IPS DF 6.9 (cell line): ENCODE data around the gene CTSW.

Source experiments
- DNase-seq: peaks from one replicate; pipeline ENCODE4 v3.0.0-alpha.2; 2013; ENCODE audit warnings: low read depth, low spot score
- H3K27ac ChIP-seq: one replicate; pipeline ENCODE4 v1.5.1; 2013; ENCODE audit warnings: low read length, control low read depth
- H3K27me3 ChIP-seq: 2 replicates; pipeline ENCODE4 v1.6.1; 2013; ENCODE audit warnings: mild to moderate bottlenecking, low read length; ENCODE audit not compliant: control insufficient read depth, insufficient read depth
- H3K36me3 ChIP-seq: 2 replicates; pipeline ENCODE4 v1.6.1; 2013; ENCODE audit warnings: low read length; ENCODE audit not compliant: control insufficient read depth, insufficient read depth
- H3K4me1 ChIP-seq: 2 replicates; pipeline ENCODE4 v1.6.1; 2013; ENCODE audit warnings: low read length; ENCODE audit not compliant: control insufficient read depth, insufficient read depth
- H3K4me3 ChIP-seq: 2 replicates; pipeline ENCODE4 v1.5.1; 2013; ENCODE audit warnings: mild to moderate bottlenecking, low read length
- H3K9me3 ChIP-seq: 2 replicates; pipeline ENCODE4 v1.6.1; 2013; ENCODE audit warnings: low read length, inconsistent platforms; ENCODE audit not compliant: control insufficient read depth, insufficient read depth
- WGBS: extraction: QIAGEN DNeasy Blood & Tissue Kit; methylation state at CpG from one replicate; pipeline ENCODE4 v1.1.7; 2013; ENCODE audit warnings: mixed read lengths, missing lambda C conversion rate; ENCODE audit not compliant: insufficient read length, insufficient coverage; 5-methylcytosine and 5-hydroxymethylcytosine counted together

Gene CTSW

DNA sequence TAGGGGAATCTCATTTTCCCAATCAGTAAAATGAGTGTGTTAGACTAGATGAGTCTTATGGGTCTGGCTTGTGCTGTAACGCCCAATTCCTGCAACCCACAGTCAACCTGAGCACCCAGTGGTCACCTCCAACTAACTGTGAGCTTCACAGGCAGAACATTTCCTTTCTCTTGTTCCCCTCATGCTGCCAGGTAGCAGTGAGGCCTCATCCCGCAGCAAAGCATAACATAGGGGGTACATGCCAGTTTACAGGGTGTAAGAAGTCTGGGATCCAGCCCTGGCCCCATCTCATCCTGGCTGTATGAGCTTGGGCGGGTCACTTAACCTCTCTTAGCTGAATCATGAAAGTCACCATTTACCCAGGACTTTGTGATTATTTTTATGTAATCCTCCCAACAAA lies 10.7 kb upstream of the CTSW start:
- Histone ChIP-seq H3K27me3 (no peaks in the 10 kb centered on the region), H3K4me1 (no peaks in the 10 kb centered on the region), H3K27ac (no peak overlapping the region), H3K36me3 (peaks cover 16% of the 10 kb centered on the region), H3K9me3 (no peaks in the 10 kb centered on the region), H3K4me3 (no peak overlapping the region)
- no peak for DNase-seq
- WGBS, result no CpG with 5 or more reads among the region's 3 CpGs

DNA sequence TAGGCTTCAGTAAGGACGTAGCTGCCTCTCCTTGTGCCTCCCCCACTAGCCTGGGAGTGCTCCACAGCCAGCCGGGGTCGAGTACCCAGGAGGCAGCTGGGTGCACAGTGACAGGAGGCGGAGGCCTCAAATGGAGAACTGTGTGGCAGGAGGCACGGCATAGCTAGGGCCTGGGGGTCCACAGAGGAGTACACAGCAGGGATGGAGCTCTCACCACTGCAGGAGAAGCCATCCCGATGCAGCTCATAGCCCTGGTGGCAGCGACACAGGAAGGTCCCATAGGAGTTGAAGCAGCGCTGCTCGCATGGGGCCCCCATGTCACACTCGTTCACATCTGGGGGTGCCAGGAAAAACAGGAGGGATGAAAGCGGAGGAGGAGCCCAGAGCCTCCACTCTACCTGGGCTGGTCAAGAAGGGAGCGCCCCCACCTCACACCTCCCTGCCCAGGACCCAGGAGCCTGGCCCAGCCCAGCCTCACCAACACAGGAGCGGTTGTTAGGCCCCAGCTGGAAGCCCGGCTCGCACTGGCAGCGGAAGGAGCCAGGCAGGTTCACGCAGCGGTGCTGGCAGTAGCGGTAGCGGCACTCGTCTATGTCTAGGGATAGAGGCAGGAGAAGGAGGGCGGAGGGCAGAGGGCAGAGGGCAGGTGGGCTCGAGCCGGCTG lies 9.9 kb upstream of the CTSW start:
- Histone ChIP-seq H3K4me3 (no peak overlapping the region), H3K4me1 (no peaks in the 10 kb centered on the region), H3K36me3 (peaks cover 10% of the 10 kb centered on the region; the same call in 1 of the 2 replicates), H3K27me3 (no peaks in the 10 kb centered on the region), H3K27ac (no peak overlapping the region), H3K9me3 (no peaks in the 10 kb centered on the region)
- DNase-seq, result no peak
- no CpG with 5 or more reads among the region's 24 CpGs for WGBS

DNA sequence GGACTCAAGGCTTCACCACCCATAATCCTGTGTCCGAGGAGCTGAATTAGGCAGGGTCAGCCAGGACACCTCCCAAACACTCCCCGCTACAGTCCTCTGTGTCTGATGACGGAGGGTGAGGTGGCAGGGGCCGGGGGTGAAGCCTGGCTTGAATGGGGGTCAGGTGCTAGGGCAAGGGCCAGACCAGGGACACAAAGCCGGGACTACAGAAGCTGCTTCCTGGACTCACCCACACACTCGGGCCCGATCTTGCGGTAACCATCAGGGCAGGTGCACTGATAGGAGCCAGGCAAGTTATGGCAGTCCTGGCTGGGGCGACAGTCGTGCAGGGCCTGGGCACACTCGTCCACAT lies 9.4 kb upstream of the CTSW start:
- no peaks in the 10 kb centered on the region for H3K9me3 ChIP-seq
- H3K4me1 ChIP-seq, result no peaks in the 10 kb centered on the region
- H3K4me3 ChIP-seq, result no peak overlapping the region
- WGBS, result no CpG with 5 or more reads among the region's 11 CpGs
- no peak for DNase-seq
- peaks cover 6% of the 10 kb centered on the region; the same call in 1 of the 2 replicates for H3K36me3 ChIP-seq
- H3K27me3 ChIP-seq, result no peaks in the 10 kb centered on the region
- H3K27ac ChIP-seq, result no peak overlapping the region

DNA sequence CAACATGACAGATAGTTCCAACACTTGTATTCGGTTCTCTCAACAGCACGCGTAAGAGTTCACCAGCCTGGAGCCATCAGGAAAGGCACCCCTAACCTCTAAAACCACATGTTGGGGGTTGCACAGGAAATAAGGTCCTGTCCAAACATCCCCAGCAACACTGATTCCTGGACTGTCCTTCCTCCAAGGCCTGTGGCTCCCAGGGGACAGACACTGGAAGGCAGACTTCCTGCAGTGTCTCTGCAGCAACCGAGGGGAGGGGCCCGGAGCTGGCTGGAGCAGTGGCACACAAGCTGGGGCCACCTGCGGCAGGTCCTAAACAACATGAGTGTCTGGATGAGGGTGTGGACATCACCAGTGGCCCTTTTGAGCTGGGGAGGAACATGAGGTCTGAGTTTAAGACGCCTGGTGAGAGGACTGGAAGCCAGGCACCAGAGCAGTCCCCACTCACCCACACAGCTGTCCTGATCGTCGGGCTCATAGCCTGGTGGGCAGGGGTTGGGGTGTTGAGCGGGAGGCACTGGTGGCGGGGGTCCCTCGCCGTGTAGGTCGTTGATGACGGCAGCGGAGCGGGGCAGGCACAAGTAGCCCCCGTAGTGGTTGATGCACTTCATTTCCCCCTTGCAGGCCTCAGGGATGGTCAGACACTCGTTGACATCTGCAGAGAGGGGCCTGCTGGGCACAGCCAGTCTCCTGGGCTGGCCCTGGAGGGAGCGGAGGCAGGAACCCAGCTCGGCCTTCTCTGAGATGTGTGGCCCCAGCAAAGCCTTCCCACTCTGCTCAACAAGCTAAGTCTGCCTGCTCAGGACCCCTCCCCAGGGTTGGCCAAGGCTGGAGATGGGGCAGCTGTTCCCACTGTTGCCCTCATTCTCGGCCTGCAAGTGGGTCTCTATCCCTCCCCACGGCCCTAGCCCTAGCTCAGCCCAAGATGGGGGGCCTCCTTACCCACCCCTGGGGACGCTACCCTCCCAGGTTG lies 8.6 kb upstream of the CTSW start:
- H3K9me3 ChIP-seq, result no peaks in the 10 kb centered on the region
- H3K4me3 ChIP-seq, result no peak overlapping the region
- no peak overlapping the region for H3K27ac ChIP-seq
- no peak for DNase-seq
- no peaks in the 10 kb centered on the region for H3K4me1 ChIP-seq
- no CpG with 5 or more reads among the region's 24 CpGs for WGBS
- H3K36me3 ChIP-seq, result no peaks in the 10 kb centered on the region
- no peaks in the 10 kb centered on the region for H3K27me3 ChIP-seq

DNA sequence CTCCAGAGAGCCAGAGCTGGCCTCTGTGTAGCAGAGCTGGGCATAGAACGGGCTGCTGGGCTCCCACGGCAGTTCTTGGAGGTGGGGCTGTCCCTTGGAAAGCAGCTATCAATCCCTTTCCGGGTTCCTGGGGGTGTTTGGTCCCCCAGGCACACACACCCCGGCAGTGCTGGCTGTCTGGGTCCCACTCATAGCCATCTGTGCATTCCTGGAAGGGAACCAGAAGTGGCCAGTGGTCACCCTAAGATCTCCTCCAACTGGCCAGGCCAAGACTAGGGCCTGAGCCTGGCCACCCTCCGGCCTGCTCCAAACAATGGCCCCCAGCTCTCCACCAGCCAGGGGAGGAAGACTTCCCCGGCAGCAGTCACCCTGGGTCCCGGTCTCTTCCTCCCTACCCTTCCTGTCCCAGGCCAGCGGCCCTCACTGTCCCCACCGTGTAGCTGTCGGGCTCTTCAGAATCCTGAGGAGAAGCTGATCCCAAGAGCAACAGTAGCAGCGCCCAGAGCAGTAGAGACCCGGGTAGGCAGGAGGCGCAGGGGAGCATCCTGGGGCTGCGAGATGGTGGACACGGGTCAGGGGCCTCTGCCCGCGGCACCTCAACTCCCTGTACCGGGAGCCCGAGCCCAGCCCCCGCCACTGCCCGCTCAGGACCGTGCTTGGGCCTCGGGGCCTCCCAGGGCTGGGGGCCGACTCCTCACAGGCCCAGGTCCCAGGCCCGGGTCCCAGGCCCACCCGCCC lies 7.7 kb upstream of the CTSW start:
- Histone ChIP-seq H3K9me3 (no peaks in the 10 kb centered on the region), H3K36me3 (no peaks in the 10 kb centered on the region), H3K27ac (no peak overlapping the region), H3K27me3 (no peaks in the 10 kb centered on the region), H3K4me1 (no peaks in the 10 kb centered on the region), H3K4me3 (peak overlapping the region; percentile 45; the same call in 1 of the 2 replicates)
- no peak for DNase-seq
- WGBS, result no CpG with 5 or more reads among the region's 26 CpGs

DNA sequence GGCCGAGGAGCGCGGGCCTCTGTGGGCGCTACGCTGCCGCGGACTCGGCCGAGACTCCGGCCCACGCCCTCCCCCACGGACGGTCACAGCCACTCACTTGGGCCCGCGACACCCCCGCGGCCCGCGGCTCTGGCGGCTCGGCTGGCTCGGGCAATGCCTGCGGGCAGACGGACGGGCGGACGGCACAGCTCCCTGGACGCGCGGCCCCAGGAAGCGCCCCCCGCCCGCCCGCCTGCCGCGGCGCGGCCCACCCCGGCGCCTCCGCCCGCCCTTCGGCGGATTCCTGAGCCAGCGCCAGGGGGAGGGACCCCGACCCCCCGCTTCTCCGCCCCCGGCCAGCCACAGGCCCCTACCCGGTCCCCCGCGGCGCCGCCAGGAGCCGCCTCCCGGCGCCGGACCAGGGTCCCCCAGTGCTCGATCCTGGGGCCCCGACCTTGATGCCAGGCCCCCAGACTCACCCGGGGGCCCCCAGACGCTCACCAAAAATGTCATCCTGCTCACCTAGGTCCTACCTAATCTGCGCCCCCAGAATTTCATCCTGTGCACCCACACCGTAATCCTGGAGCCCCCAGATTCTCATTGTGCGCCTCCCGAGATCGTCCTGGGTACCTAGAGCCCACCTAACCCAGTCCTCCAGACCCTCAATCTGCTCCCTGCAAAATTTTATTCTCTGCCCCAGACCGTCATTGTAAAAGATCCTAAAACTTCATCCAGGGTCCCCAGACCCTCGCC lies 6.9 kb upstream of the CTSW start, which contains the start of gene EFEMP2:
Gene EFEMP2 (minus strand): TSS at position 215 of the 732 bp plus-strand sequence. CDS start 446 bp downstream, outside the sequence.
- no peak within 1 kb of the TSS for H3K27ac ChIP-seq

DNA sequence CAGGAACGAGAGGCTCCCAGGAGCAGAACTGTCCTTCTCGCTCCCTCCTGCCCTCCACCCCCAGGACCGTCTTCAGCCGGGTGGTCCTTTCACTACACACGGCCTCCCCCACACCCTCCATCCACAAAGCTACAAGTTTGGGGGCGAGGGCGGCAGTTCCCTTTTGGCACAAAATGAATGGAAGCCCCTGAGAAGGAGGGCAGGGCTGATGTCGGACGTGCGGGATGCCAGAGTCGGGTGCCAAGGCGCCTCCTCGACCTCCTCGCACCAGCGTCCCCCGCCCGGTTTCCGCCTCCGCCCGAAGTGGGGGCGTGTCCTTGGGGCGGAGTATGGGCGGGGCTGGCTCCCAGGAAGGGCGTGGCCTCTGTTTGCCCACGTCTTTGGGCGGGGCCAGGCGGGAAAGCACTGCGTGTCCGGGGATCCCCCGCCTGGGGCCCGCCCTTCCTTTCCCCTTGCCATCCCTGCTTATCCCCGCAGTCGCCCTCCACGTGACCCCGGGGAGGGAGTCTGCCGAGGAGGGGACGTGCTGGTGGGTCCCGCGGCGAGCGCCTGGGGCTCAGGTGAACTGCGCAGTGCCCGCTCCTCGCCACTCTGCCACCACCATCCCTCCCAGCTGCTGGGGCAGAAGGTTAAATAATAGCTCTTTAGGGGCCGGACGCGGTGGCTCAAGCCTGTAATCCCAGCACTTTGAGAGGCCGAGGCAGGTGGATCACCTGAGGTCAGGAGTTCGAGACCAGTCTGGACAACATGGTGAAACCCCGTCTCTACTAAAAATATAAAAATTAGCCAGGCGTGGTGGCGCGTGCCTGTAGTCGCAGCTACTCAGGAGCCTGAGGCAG lies 6.1 kb upstream of the CTSW start:
- Histone ChIP-seq H3K36me3 (no peaks in the 10 kb centered on the region), H3K4me1 (no peaks in the 10 kb centered on the region; the same call in 1 of the 2 replicates), H3K9me3 (no peaks in the 10 kb centered on the region), H3K27ac (no peak overlapping the region), H3K27me3 (no peaks in the 10 kb centered on the region), H3K4me3 (peak overlapping the region; percentile 45; the same call in 1 of the 2 replicates)
- DNase-seq, result no peak
- no CpG with 5 or more reads among the region's 54 CpGs for WGBS

More for the DNA sequence above, 6.9 kb upstream of the CTSW start, which contains the start of gene EFEMP2:
- DNase-seq, result no peak
- Histone ChIP-seq H3K4me1 (no peaks in the 10 kb centered on the region), H3K36me3 (no peaks in the 10 kb centered on the region), H3K27me3 (no peaks in the 10 kb centered on the region), H3K4me3 (peak within 1 kb of the TSS; percentile 45; the same call in 1 of the 2 replicates), H3K9me3 (no peaks in the 10 kb centered on the region)
- WGBS, result no CpG with 5 or more reads among the region's 69 CpGs

DNA sequence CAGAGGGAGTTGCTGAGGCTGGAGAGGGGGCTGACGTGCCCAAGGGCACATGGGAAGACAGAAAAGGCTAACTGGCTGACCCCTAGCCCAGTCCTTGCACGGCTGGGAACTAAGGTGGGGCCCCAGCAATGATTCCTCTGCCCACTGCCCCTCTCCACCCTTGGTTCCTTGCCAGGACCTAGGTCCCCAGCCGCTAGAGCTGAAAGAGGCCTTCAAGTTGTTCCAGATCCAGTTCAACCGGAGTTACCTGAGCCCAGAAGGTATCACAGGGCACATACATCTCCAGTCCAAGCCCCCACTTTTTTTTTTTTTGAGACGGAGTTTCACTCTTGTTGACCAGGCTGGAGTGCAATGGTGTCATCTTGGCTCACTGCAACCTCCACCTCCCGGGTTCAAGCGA lies 390 bp downstream of the CTSW start:
- Histone ChIP-seq H3K4me3 (no peak overlapping the region), H3K36me3 (peaks cover 18% of the 10 kb centered on the region), H3K27ac (no peak overlapping the region), H3K4me1 (peaks cover 3% of the 10 kb centered on the region; the same call in 1 of the 2 replicates), H3K27me3 (no peaks in the 10 kb centered on the region), H3K9me3 (no peaks in the 10 kb centered on the region)
- no CpG with 5 or more reads among the region's 7 CpGs for WGBS
- DNase-seq, result no peak

DNA sequence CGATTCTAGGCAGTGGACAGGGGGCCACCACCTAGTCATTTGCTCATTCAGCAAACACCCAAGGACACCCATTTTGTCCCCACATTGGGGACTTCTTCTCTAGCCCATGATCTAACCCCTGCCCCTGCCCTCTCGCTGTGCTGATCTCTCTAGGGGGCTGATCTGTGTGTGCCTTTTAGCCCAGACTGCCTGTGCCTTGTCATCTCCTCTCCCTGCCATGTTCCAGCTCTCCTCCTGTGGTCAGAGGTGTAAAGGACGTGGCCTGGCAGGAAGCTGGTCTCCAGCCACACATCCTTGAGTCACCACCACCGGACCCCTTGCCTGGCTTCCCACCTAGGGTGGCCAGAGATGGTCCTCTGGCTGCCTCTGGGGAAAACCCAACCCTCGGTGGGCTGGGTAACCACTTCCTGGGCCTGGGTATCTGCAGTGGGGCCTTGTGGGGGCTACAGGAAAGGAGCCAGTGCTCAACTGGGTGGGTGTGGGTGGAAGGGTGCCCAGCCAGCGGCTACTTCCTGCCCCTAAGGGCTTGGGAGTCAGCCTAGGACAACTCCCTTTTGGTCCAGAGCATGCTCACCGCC lies 1.3 kb downstream of the CTSW start:
- no peaks in the 10 kb centered on the region for H3K27me3 ChIP-seq
- peaks cover 3% of the 10 kb centered on the region; the same call in 1 of the 2 replicates for H3K4me1 ChIP-seq
- H3K27ac ChIP-seq, result no peak overlapping the region
- H3K4me3 ChIP-seq, result no peak overlapping the region
- WGBS, result no CpG with 5 or more reads among the region's 7 CpGs
- H3K36me3 ChIP-seq, result peaks cover 24% of the 10 kb centered on the region
- no peaks in the 10 kb centered on the region for H3K9me3 ChIP-seq
- DNase-seq, result no peak
